ENCODE results near the gene GMFB. TPM values are rescaled to one million over a fixed set of nuclear protein-coding genes. Genes with fewer than 3 reads are reported as not detected.

The GMFB gene
- total and polyA plus RNA-seq, 9 of the 15 experiments (the other 6 are each of a cell fraction or from before 2014, with no cell fraction given), result 14.0 to 31.7 (median 20.5) TPM

GRCh38 chr14:54467280-54467679, 21.5 kb downstream of the GMFB start:
- TF ChIP-seq TRIM28 (IDR thresholded peaks at IDR 0.05) (peak; percentile 69; the same call in 1 of the 2 replicates), RB1 (IDR thresholded peaks at IDR 0.05; ENCODE audit: low read depth) (no peak), ZNF707 (CRISPR knock-in tag; conservative IDR thresholded peaks at IDR 0.05) (peak; percentile 98), ZNF12 (CRISPR knock-in tag; IDR thresholded peaks at IDR 0.05) (peak; percentile 31; the same call in 1 of the 2 replicates), PRDM10 (IDR thresholded peaks at IDR 0.05; ENCODE audit: partially characterized antibody) (no peak), BRD4 (IDR thresholded peaks at IDR 0.05) (no peak), CBX3 (IDR thresholded peaks at IDR 0.05; ENCODE audit: borderline replicate concordance in 1 of 2, low read length in 2 of 2) (peak in 1 of 2 experiments; percentile 23; a peak in 1 of 3 replicates)
- Histone ChIP-seq H3K9me3 (replicated peaks; ENCODE audit: control insufficient read depth, insufficient read depth, low read depth, low read length) (no peaks in the 10 kb centered on the region), H3K27me3 (ENCODE audit: control insufficient read depth in 2 of 2, insufficient read depth in 2 of 2, low read length in 2 of 2) (no peaks in the 10 kb centered on the region), H3K4me1 (replicated peaks in 1 of 2; ENCODE audit: control insufficient read depth in 2 of 2, insufficient read depth in 2 of 2, low read length in 2 of 2) (no peaks in the 10 kb centered on the region), H4K20me1 (replicated peaks; ENCODE audit: control insufficient read depth, insufficient read depth, low read length) (no peaks in the 10 kb centered on the region), H3K79me2 (ENCODE audit: control insufficient read depth, insufficient read depth, low read length) (no peaks in the 10 kb centered on the region), H2AFZ (ENCODE audit: low read depth, low read length) (no peak overlapping the region), H3K4me2 (ENCODE audit: insufficient read depth, low read length) (no peak overlapping the region), H3K27ac (ENCODE audit: extremely low read depth, low read depth, low read length) (no peak overlapping the region), H3K4me3 (no peak overlapping the region), H3K36me3 (ENCODE audit: control insufficient read depth, insufficient read depth, low read length) (no peaks in the 10 kb centered on the region), H3K9me1 (ENCODE audit: control insufficient read depth, insufficient read depth, low read length) (no peaks in the 10 kb centered on the region), H3K9ac (ENCODE audit: insufficient read depth in 1 of 2, low read depth in 2 of 2, low read length in 2 of 2) (no peak overlapping the region)
- ChIA-PET POLR2A (interaction anchor here (0.9 kb wide), 1 partner anchor 45 kb away, joined by 3 read pairs; no protein-coding TSS in a partner anchor), CTCF (ENCODE audit: low intra/inter-chr PET ratio) (no interaction called here)
- in situ Hi-C loops (cut with MboI), result no loop called here
- no peak for ATAC-seq
- intact Hi-C loops (cut with micrococcal nuclease), result no loop called here
- BruUV-seq (replicated peaks), result no TSS peak
- no peak for FAIRE-seq
- no peak for DNase-seq (ENCODE audit: extremely low read depth in 1 of 4, low spot score in 3 of 4)
